ENCODE results near the gene PTDSS2. TPM values are rescaled to one million over a fixed set of nuclear protein-coding genes. Genes with fewer than 3 reads are reported as not detected.

The PTDSS2 gene
- total and polyA plus RNA-seq, 2 of the 13 experiments (the other 11 are each of a cell fraction or from before 2014, with no cell fraction given) = 21.7 to 26.4 TPM

DNA sequence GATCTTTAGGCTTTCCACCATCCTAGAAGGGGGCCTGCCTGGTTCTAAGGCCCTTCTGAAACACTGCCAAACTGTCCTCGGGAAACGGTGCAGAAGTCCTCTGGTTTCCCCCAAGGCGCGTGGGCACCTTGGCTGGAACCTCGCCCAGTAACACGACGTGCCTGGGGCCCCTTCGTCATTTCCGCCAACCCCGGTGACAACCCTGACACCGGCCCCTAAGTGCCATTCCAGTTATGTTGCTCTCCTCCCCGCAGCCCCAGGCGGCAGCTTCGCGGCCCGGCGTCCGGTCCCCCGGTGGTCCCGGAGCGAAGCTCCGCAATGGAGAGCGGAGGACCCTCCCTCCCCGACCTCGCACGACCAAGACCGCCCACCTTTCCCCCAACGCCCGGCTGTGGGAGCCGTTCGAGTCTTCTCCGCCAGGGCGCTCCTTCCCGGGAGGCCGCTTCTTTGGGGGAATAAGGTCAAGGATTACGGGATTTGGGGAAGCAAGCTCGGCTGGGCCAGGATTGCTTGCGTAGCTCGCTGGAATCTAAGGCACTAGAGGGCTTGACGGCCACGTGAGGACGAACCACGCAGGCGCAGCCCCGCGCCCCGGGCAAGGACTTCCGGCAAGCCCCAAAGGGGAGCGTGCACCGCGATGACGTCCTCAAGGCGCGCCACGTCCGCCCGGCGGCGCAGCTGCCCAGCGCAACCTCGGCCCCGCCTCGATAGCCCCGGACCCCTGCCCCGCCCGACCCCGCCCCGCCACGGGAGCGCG, 56.3 kb downstream of the PTDSS2 start (continued):
- TF ChIP-seq, protein P1, sequence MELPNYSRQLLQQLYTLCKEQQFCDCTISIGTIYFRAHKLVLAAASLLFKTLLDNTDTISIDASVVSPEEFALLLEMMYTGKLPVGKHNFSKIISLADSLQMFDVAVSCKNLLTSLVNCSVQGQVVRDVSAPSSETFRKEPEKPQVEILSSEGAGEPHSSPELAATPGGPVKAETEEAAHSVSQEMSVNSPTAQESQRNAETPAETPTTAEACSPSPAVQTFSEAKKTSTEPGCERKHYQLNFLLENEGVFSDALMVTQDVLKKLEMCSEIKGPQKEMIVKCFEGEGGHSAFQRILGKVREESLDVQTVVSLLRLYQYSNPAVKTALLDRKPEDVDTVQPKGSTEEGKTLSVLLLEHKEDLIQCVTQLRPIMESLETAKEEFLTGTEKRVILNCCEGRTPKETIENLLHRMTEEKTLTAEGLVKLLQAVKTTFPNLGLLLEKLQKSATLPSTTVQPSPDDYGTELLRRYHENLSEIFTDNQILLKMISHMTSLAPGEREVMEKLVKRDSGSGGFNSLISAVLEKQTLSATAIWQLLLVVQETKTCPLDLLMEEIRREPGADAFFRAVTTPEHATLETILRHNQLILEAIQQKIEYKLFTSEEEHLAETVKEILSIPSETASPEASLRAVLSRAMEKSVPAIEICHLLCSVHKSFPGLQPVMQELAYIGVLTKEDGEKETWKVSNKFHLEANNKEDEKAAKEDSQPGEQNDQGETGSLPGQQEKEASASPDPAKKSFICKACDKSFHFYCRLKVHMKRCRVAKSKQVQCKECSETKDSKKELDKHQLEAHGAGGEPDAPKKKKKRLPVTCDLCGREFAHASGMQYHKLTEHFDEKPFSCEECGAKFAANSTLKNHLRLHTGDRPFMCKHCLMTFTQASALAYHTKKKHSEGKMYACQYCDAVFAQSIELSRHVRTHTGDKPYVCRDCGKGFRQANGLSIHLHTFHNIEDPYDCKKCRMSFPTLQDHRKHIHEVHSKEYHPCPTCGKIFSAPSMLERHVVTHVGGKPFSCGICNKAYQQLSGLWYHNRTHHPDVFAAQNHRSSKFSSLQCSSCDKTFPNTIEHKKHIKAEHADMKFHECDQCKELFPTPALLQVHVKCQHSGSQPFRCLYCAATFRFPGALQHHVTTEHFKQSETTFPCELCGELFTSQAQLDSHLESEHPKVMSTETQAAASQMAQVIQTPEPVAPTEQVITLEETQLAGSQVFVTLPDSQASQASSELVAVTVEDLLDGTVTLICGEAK (IDR thresholded peaks at IDR 0.05) = no peak
- TF ChIP-seq, protein P1 (CRISPR knock-in tag; IDR thresholded peaks at IDR 0.05) = 0 out of 2 replicates have a peak, but pooled peaks have one; percentile 36
- TF ChIP-seq TCF7L2 (IDR thresholded peaks at IDR 0.05; ENCODE audit: low read depth, low read length) = no peak
- TF ChIP-seq, protein P2, sequence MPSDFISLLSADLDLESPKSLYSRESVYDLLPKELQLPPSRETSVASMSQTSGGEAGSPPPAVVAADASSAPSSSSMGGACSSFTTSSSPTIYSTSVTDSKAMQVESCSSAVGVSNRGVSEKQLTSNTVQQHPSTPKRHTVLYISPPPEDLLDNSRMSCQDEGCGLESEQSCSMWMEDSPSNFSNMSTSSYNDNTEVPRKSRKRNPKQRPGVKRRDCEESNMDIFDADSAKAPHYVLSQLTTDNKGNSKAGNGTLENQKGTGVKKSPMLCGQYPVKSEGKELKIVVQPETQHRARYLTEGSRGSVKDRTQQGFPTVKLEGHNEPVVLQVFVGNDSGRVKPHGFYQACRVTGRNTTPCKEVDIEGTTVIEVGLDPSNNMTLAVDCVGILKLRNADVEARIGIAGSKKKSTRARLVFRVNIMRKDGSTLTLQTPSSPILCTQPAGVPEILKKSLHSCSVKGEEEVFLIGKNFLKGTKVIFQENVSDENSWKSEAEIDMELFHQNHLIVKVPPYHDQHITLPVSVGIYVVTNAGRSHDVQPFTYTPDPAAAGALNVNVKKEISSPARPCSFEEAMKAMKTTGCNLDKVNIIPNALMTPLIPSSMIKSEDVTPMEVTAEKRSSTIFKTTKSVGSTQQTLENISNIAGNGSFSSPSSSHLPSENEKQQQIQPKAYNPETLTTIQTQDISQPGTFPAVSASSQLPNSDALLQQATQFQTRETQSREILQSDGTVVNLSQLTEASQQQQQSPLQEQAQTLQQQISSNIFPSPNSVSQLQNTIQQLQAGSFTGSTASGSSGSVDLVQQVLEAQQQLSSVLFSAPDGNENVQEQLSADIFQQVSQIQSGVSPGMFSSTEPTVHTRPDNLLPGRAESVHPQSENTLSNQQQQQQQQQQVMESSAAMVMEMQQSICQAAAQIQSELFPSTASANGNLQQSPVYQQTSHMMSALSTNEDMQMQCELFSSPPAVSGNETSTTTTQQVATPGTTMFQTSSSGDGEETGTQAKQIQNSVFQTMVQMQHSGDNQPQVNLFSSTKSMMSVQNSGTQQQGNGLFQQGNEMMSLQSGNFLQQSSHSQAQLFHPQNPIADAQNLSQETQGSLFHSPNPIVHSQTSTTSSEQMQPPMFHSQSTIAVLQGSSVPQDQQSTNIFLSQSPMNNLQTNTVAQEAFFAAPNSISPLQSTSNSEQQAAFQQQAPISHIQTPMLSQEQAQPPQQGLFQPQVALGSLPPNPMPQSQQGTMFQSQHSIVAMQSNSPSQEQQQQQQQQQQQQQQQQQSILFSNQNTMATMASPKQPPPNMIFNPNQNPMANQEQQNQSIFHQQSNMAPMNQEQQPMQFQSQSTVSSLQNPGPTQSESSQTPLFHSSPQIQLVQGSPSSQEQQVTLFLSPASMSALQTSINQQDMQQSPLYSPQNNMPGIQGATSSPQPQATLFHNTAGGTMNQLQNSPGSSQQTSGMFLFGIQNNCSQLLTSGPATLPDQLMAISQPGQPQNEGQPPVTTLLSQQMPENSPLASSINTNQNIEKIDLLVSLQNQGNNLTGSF (CRISPR knock-in tag; IDR thresholded peaks at IDR 0.05) = no peak; the same call in 1 of the 2 replicates
- TF ChIP-seq, protein P3, sequence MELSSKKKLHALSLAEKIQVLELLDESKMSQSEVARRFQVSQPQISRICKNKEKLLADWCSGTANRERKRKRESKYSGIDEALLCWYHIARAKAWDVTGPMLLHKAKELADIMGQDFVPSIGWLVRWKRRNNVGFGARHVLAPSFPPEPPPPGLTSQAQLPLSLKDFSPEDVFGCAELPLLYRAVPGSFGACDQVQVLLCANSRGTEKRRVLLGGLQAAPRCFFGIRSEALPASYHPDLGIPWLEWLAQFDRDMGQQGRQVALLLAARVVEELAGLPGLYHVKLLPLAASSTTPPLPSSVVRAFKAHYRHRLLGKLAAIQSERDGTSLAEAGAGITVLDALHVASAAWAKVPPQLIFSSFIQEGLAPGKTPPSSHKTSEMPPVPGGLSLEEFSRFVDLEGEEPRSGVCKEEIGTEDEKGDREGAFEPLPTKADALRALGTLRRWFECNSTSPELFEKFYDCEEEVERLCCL (CRISPR knock-in tag; IDR thresholded peaks at IDR 0.05; ENCODE audit: borderline replicate concordance) = no peak
